H1 (cell line): ENCODE measurements around the gene UROC1. TPM values are rescaled to one million over a fixed set of nuclear protein-coding genes. Genes with fewer than 3 reads are reported as not detected.

Experiments used
- CTCF ChIA-PET: fragments of 300-600 bp; sonication (Branson Sonifier 250); formaldehyde crosslinking; loops from one replicate; lab custom pipeline; 2021; ENCODE audit not compliant: partially characterized antibody; lab: Charles Lee
- POLR2A ChIA-PET: fragments of 300-600 bp; sonication (Branson Sonifier 250); formaldehyde crosslinking; loops from one replicate; lab custom pipeline; 2021; ENCODE audit warnings: inconsistent platforms; ENCODE audit not compliant: partially characterized antibody; lab: Charles Lee
- DNase-seq, 2 experiments: peaks; one replicate each; pipeline versions ENCODE4 v3.0.0 to v3.0.0-alpha.2; 2010 to 2022; ENCODE audit warnings: low spot score in 2 of 2, low read depth in 1 of 2, mixed read lengths in 1 of 2
- FAIRE-seq: peaks from 2 replicates; lab custom pipeline; 2011; peaks lifted over from hg19 to GRCh38; lab: Jason Lieb, UNC
- H2AFZ ChIP-seq: 2 replicates; pipeline ENCODE4 v1.8.1; 2012; ENCODE audit warnings: low read length, inconsistent platforms
- H2AK5ac ChIP-seq: 2 replicates; pipeline ENCODE4 v1.6.1; 2013; ENCODE audit warnings: low read depth, low read length
- H2BK120ac ChIP-seq: replicated peaks from 2 replicates; pipeline ENCODE3; 2013; ENCODE audit warnings: low read depth, low read length, inconsistent platforms
- H2BK12ac ChIP-seq: 2 replicates; pipeline ENCODE4 v1.6.1; 2013; ENCODE audit warnings: low read depth, low read length
- H2BK15ac ChIP-seq: 2 replicates; pipeline ENCODE4 v1.6.1; 2013; ENCODE audit warnings: low read length
- H2BK20ac ChIP-seq: 2 replicates; pipeline ENCODE4 v1.6.1; 2013; ENCODE audit warnings: low read length
- H2BK5ac ChIP-seq: 2 replicates; pipeline ENCODE4 v1.6.1; 2013; ENCODE audit warnings: low read depth, low read length
- H3K14ac ChIP-seq: 2 replicates; pipeline ENCODE4 v1.6.1; 2013; ENCODE audit warnings: inconsistent platforms; ENCODE audit not compliant: insufficient read length
- H3K18ac ChIP-seq: 2 replicates; pipeline ENCODE4 v1.6.1; 2013; ENCODE audit warnings: low read length; ENCODE audit errors: extremely low read depth
- H3K23ac ChIP-seq: 2 replicates; pipeline ENCODE4 v1.6.1; 2013; ENCODE audit warnings: inconsistent platforms; ENCODE audit not compliant: insufficient read length
- H3K23me2 ChIP-seq: 2 replicates; pipeline ENCODE4 v1.6.1; 2013; ENCODE audit warnings: low read depth, low read length
- H3K27ac ChIP-seq: 2 replicates; pipeline ENCODE4 v1.6.1; 2011; ENCODE audit warnings: low read depth, low read length, inconsistent platforms
- H3K27me3 ChIP-seq, 4 experiments: replicated peaks in 1 of 4; 1 replicate in 1 of 4; 2 replicates in 3 of 4; pipeline versions ENCODE4 v1.6.1 to v1.8.1; 2011 to 2013; ENCODE audit warnings: low read length in 3 of 4, mild to moderate bottlenecking in 3 of 4, inconsistent platforms in 2 of 4, mixed read lengths in 2 of 4, moderate library complexity in 1 of 4; ENCODE audit not compliant: control insufficient read depth in 3 of 4, insufficient read depth in 3 of 4; ENCODE audit errors: extremely low read depth in 1 of 4
- H3K36me3 ChIP-seq, 4 experiments: 2 replicates each; pipeline versions ENCODE4 v1.6.1 to v1.8.1; 2011 to 2013; ENCODE audit warnings: mild to moderate bottlenecking in 4 of 4, low read length in 3 of 4, moderate library complexity in 2 of 4, control low read depth in 1 of 4, inconsistent platforms in 1 of 4; ENCODE audit not compliant: insufficient read depth in 4 of 4, control insufficient read depth in 2 of 4
- H3K4ac ChIP-seq: replicated peaks from 2 replicates; pipeline ENCODE3; 2013; ENCODE audit warnings: low read length, low read depth, mixed read lengths, inconsistent platforms; ENCODE audit not compliant: insufficient read length
- H3K4me1 ChIP-seq, 4 experiments: replicated peaks in 1 of 4; 1 replicate in 1 of 4; 2 replicates in 3 of 4; pipeline versions ENCODE4 v1.6.1 to v1.8.1; 2011 to 2013; ENCODE audit warnings: low read length in 3 of 4, inconsistent platforms in 2 of 4, mixed read lengths in 1 of 4; ENCODE audit not compliant: insufficient read depth in 4 of 4, control insufficient read depth in 3 of 4
- H3K4me2 ChIP-seq, 2 experiments: 2 replicates each; pipeline versions ENCODE4 v1.6.1 to v1.8.1; 2011 to 2013; ENCODE audit warnings: low read depth in 2 of 2, low read length in 2 of 2, control low read depth in 1 of 2, inconsistent platforms in 1 of 2, mild to moderate bottlenecking in 1 of 2; ENCODE audit not compliant: insufficient read depth in 1 of 2
- H3K4me3 ChIP-seq, 4 experiments: fragments of 200-600, 300-600 bp in 1 of 4; sonication (generic), shearing (Covaris generic), sonication (Bioruptor Twin) in 1 of 4; 2 replicates each; pipeline versions ENCODE4 v1.5.1 to v1.8.1; 2011 to 2016; ENCODE audit warnings: low read length in 4 of 4, low read depth in 3 of 4, control low read depth in 2 of 4, inconsistent platforms in 2 of 4, mild to moderate bottlenecking in 2 of 4, mixed read lengths in 1 of 4, moderate library complexity in 1 of 4; ENCODE audit not compliant: insufficient read depth in 2 of 4; ENCODE audit errors: extremely low read depth in 1 of 4
- H3K56ac ChIP-seq: replicated peaks from 2 replicates; pipeline ENCODE3; 2013; ENCODE audit warnings: low read depth, mild to moderate bottlenecking, mixed read lengths, low read length, inconsistent platforms; ENCODE audit not compliant: insufficient read length
- H3K79me1 ChIP-seq: 2 replicates; pipeline ENCODE4 v1.6.1; 2013; ENCODE audit warnings: low read depth, low read length, control low read depth
- H3K79me2 ChIP-seq, 2 experiments: 2 replicates each; pipeline versions ENCODE4 v1.6.1 to v1.8.1; 2012 to 2013; ENCODE audit warnings: low read length in 2 of 2, mild to moderate bottlenecking in 2 of 2, inconsistent platforms in 1 of 2; ENCODE audit not compliant: insufficient read depth in 2 of 2, control insufficient read depth in 1 of 2
- H3K9ac ChIP-seq, 4 experiments: replicated peaks in 1 of 4; 1 replicate in 1 of 4; 2 replicates in 3 of 4; pipeline versions ENCODE4 v1.6.1 to v1.8.1; 2011 to 2013; ENCODE audit warnings: low read depth in 3 of 4, low read length in 3 of 4, control low read depth in 2 of 4, mild to moderate bottlenecking in 2 of 4, moderate library complexity in 2 of 4, inconsistent platforms in 1 of 4; ENCODE audit errors: extremely low read depth in 1 of 4
- H3K9me3 ChIP-seq, 2 experiments: 2 replicates each; pipeline versions ENCODE4 v1.6.1 to v1.8.1; 2012 to 2013; ENCODE audit warnings: mild to moderate bottlenecking in 2 of 2, moderate library complexity in 2 of 2, control low read depth in 1 of 2, inconsistent platforms in 1 of 2, low read depth in 1 of 2, low read length in 1 of 2, mixed read lengths in 1 of 2; ENCODE audit not compliant: insufficient read depth in 2 of 2
- H4K20me1 ChIP-seq, 2 experiments: replicated peaks in 1 of 2; 2 replicates each; pipeline versions ENCODE3 to v1.8.1; 2011 to 2013; ENCODE audit warnings: inconsistent platforms in 2 of 2, low read length in 2 of 2, mild to moderate bottlenecking in 1 of 2; ENCODE audit not compliant: insufficient read depth in 2 of 2, control insufficient read depth in 1 of 2
- H4K5ac ChIP-seq: 2 replicates; pipeline ENCODE4 v1.6.1; 2013; ENCODE audit warnings: low read length, low read depth, mixed read lengths, inconsistent platforms; ENCODE audit not compliant: insufficient read length
- H4K8ac ChIP-seq: 2 replicates; pipeline ENCODE4 v1.8.0; 2013; ENCODE audit warnings: mild to moderate bottlenecking, moderate library complexity, low read length, inconsistent platforms; ENCODE audit not compliant: insufficient read depth; ENCODE audit errors: extremely low read depth
- H4K91ac ChIP-seq: replicated peaks from 2 replicates; pipeline ENCODE3; 2013; ENCODE audit warnings: low read length, mixed read lengths, inconsistent platforms; ENCODE audit not compliant: insufficient read length
- CTBP2 ChIP-seq: IDR thresholded peaks from 2 replicates; pipeline ENCODE4 v1.7.0; 2011; ENCODE audit warnings: borderline replicate concordance, mild to moderate bottlenecking, moderate library complexity, mixed read lengths, low read length; ENCODE audit not compliant: insufficient read depth, insufficient read length
- WGBS, 2 experiments: shearing (Covaris generic) in 1 of 2; methylation state at CpG; one replicate each; pipeline versions ENCODE4 v1.1.6 to v1.1.7; 2013 to 2015; ENCODE audit warnings: low lambda C conversion rate in 2 of 2, mixed read lengths in 2 of 2, inconsistent platforms in 1 of 2, low coverage in 1 of 2, missing lambda C conversion rate in 1 of 2; ENCODE audit not compliant: insufficient replicate concordance in 2 of 2, insufficient coverage in 1 of 2, insufficient read length in 1 of 2; ENCODE audit errors: extremely low coverage in 1 of 2, missing lambda C conversion rate in 1 of 2; 5-methylcytosine and 5-hydroxymethylcytosine counted together
- polyA plus RNA-seq, 7 experiments: library from polyadenylated mRNA; depleted of rRNA in 3 of 7; stranded (reverse) in 5 of 7; unstranded in 2 of 7; fragments of >200 nt in 5 of 7; fragments of 200-250 nt in 2 of 7; gene quantifications; 1 replicate in 5 of 7; 2 replicates in 1 of 7; 4 replicates in 1 of 7; pipeline versions ENCODE4 v1.2.1 to v1.2.3, GENCODE V29; 2011 to 2013; ENCODE audit warnings: missing spikeins in 2 of 7, mixed read lengths in 2 of 7
- total RNA-seq: library from RNA; stranded (reverse); fragmentation: NEBNext Ultra II Directional; extraction: Animal tissue kit (Norgen Biotek cat#: 25700); gene quantifications from 2 replicates; pipeline ENCODE4 v1.2.1, GENCODE V29; 2021

Gene UROC1
- total and polyA plus RNA-seq, 2 of the 8 experiments (the other 6 are each of a cell fraction or from before 2014, with no cell fraction given): 0.03 TPM; not detected in 1

DNA sequence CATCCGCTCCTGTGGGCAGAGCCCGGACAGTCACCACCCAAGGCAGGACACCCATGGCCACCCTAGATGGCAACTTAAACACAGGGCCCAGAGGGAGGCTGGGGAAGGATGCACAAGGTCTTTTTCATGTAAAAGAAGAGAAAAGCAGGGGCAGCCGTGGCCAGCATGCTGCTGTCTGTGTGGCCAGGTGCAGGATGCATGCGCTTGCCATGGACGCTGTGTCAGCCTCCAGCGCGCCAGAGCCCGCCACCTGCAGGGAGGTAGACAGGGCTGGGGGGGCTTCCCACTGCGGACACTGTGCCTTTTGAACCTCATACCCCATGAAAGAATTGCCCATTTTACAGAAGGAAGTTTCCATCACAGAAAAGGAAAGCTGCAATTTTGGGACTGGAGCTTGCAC lies 18.2 kb downstream of the UROC1 start:
- POLR2A ChIA-PET: no interaction called here
- 98% methylated on average over 9 of the region's 9 CpGs; no CpG with 5 or more reads in 1 of the 2 experiments for WGBS, 2 experiments

More for the DNA sequence above, 18.2 kb downstream of the UROC1 start:
- no peak overlapping the region for H3K56ac ChIP-seq
- H3K36me3 ChIP-seq: no peaks in the 10 kb centered on the region; a peak in 1 of 8 replicates
- H3K4me3 ChIP-seq: no peak overlapping the region
- no peak for TF ChIP-seq CTBP2
- no peaks in the 10 kb centered on the region; a peak in 1 of 7 replicates for H3K27me3 ChIP-seq
- peak overlapping the region; percentile 68; the same call in 1 of the 2 replicates for H2BK5ac ChIP-seq
- no peaks in the 10 kb centered on the region for H3K9me3 ChIP-seq
- H3K4ac ChIP-seq: no peak overlapping the region
- H3K9ac ChIP-seq: no peak overlapping the region
- H3K14ac ChIP-seq: no peak overlapping the region
- H3K79me2 ChIP-seq: peaks cover 0 to 3% of the 10 kb centered on the region in 2 experiments; a peak in 1 of 4 replicates
- no peak for FAIRE-seq
- no peak overlapping the region for H4K5ac ChIP-seq
- CTCF ChIA-PET: interaction anchor here (0.6 to 6.6 kb wide), 6 partner anchors 9 to 1414 kb away, joined by 3 to 49 read pairs (median 6); no protein-coding TSS in a partner anchor
- H2AFZ ChIP-seq: no peak overlapping the region
- peaks cover 2% of the 10 kb centered on the region; the same call in 1 of the 2 replicates for H3K23me2 ChIP-seq
- no peak overlapping the region for H4K91ac ChIP-seq
- H4K8ac ChIP-seq: no peak overlapping the region; the same call in 1 of the 2 replicates
- H2BK12ac ChIP-seq: no peak overlapping the region
- H3K23ac ChIP-seq: no peak overlapping the region
- H3K4me1 ChIP-seq: peaks cover 0 to 22% (median 16%) of the 10 kb centered on the region in 4 experiments; a peak in 6 of 7 replicates
- H2AK5ac ChIP-seq: peak overlapping the region; percentile 24; the same call in 1 of the 2 replicates
- peaks cover 0 to 6% of the 10 kb centered on the region in 2 experiments for H4K20me1 ChIP-seq
- no peak overlapping the region for H2BK120ac ChIP-seq
- no peak overlapping the region for H3K27ac ChIP-seq
- no peak for DNase-seq
- no peak overlapping the region; a peak in 1 of 4 replicates for H3K4me2 ChIP-seq
- H3K79me1 ChIP-seq: no peaks in the 10 kb centered on the region; the same call in 1 of the 2 replicates
- H2BK15ac ChIP-seq: peak overlapping the region; percentile 81; the same call in 1 of the 2 replicates
- no peak overlapping the region for H3K18ac ChIP-seq
- H2BK20ac ChIP-seq: 0 out of 2 replicates have a peak overlapping the region, but pooled peaks have one; percentile 18
